Measurements from ENCODE around the gene PIP5KL1. TPM values are rescaled to one million over a fixed set of nuclear protein-coding genes. Genes with fewer than 3 reads are reported as not detected.

Gene PIP5KL1
- total RNA-seq, 1 donor from 2014 or later: 5.8 TPM

GRCh38 chr9:127961155-127961490, 30.5 kb upstream of the PIP5KL1 start:
- no peak overlapping the region for H3K4me3 Mint-ChIP-seq
- no peaks in the 10 kb centered on the region for H3K27me3 Mint-ChIP-seq
- H3K36me3 Mint-ChIP-seq: peaks cover 14% of the 10 kb centered on the region
- no peak for TF ChIP-seq CTCF (conservative IDR thresholded peaks at IDR 0.05)
- no peak overlapping the region for H3K27ac Mint-ChIP-seq
- H3K9me3 Mint-ChIP-seq: no peaks in the 10 kb centered on the region
- DNase-seq (ENCODE audit: extremely low spot score, unreplicated experiment): no peak
- peaks cover 47% of the 10 kb centered on the region for H3K4me1 Mint-ChIP-seq (ENCODE audit: unreplicated experiment)

- peak overlapping the region; percentile 16 for H3K4me3 Mint-ChIP-seq
These were observed 30.0 kb upstream of the PIP5KL1 start for GRCh38 chr9:127960410-127961154.

GRCh38 chr9:127959841-127960409, 29.3 kb upstream of the PIP5KL1 start:
- H3K36me3 Mint-ChIP-seq: peaks cover 7% of the 10 kb centered on the region
- H3K27ac Mint-ChIP-seq: peak overlapping the region; percentile 38
- no peaks in the 10 kb centered on the region for H3K27me3 Mint-ChIP-seq
- H3K9me3 Mint-ChIP-seq: no peaks in the 10 kb centered on the region
- DNase-seq (ENCODE audit: extremely low spot score, unreplicated experiment): no peak
- TF ChIP-seq CTCF (conservative IDR thresholded peaks at IDR 0.05): no peak
- H3K4me3 Mint-ChIP-seq: peak overlapping the region; percentile 16
- H3K4me1 Mint-ChIP-seq (ENCODE audit: unreplicated experiment): peaks cover 40% of the 10 kb centered on the region

More at GRCh38 chr9:127960410-127961154, 30.0 kb upstream of the PIP5KL1 start:
- DNase-seq (ENCODE audit: extremely low spot score, unreplicated experiment): no peak
- TF ChIP-seq CTCF (conservative IDR thresholded peaks at IDR 0.05): no peak
- Mint-ChIP-seq H3K27ac (peak overlapping the region; percentile 38), H3K9me3 (no peaks in the 10 kb centered on the region), H3K4me1 (ENCODE audit: unreplicated experiment) (peaks cover 42% of the 10 kb centered on the region), H3K27me3 (no peaks in the 10 kb centered on the region), H3K36me3 (peaks cover 13% of the 10 kb centered on the region)

- no peak for TF ChIP-seq CTCF (conservative IDR thresholded peaks at IDR 0.05)
- Mint-ChIP-seq H3K27me3 (no peaks in the 10 kb centered on the region), H3K36me3 (peaks cover 7% of the 10 kb centered on the region), H3K27ac (no peak overlapping the region), H3K4me1 (ENCODE audit: unreplicated experiment) (peaks cover 40% of the 10 kb centered on the region), H3K4me3 (no peak overlapping the region), H3K9me3 (no peaks in the 10 kb centered on the region)
- no peak for DNase-seq (ENCODE audit: extremely low spot score, unreplicated experiment)
These were observed 28.8 kb upstream of the PIP5KL1 start for GRCh38 chr9:127959398-127959797.

GRCh38 chr9:127958728-127959127, 28.2 kb upstream of the PIP5KL1 start:
- no peak for DNase-seq (ENCODE audit: extremely low spot score, unreplicated experiment)
- Mint-ChIP-seq H3K4me3 (no peak overlapping the region), H3K9me3 (no peaks in the 10 kb centered on the region), H3K27ac (no peak overlapping the region), H3K27me3 (no peaks in the 10 kb centered on the region), H3K36me3 (peaks cover 7% of the 10 kb centered on the region), H3K4me1 (ENCODE audit: unreplicated experiment) (peaks cover 39% of the 10 kb centered on the region)
- TF ChIP-seq CTCF (conservative IDR thresholded peaks at IDR 0.05): no peak

All from type B pancreatic cell (in vitro differentiated cells).